ENCODE data around the gene VPS45. TPM values are rescaled to one million over a fixed set of nuclear protein-coding genes. Genes with fewer than 3 reads are reported as not detected.

The VPS45 gene
- total and polyA plus RNA-seq, 3 donors from 2014 or later = 28.4 to 50.7 (median 50.3) TPM

DNA sequence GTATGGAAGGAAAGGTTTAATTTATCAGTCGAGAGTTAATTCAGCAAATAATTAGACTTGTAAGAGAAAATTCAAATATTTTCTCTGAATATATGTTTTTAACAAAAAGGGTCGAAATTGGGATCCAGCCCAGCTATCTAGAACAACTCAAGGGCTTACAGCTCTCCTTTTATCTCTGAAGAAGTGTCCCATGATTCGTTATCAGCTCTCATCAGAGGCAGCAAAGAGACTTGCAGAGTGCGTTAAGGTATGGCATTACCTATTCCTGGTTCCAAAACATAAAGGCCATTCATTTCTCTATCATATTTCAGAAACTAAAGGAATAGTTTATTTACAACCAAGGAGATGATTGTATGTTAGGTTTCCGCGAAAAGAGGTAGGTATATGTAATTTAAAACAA lies 9.4 kb downstream of the VPS45 start:
- intact Hi-C loops (cut with DNase I; ENCODE audit: low total_unique reads) = loop anchor here (5.0 kb wide), 1 partner anchor 90 kb away; no protein-coding TSS in a partner anchor
- WGBS, 2 donors = 94% methylated on average over 6 of the region's 6 CpGs
- no peak for DNase-seq
- no peak overlapping the region for H3K27ac ChIP-seq
- H3K36me3 ChIP-seq (ENCODE audit: low read depth, missing control alignments) = no peaks in the 10 kb centered on the region
- TF ChIP-seq POLR2A (IDR thresholded peaks at IDR 0.05) (no peak), CTCF (IDR thresholded peaks at IDR 0.05) (no peak)
- H3K4me3 ChIP-seq = no peak overlapping the region
- no peaks in the 10 kb centered on the region for H3K27me3 ChIP-seq
- H3K4me1 ChIP-seq = no peaks in the 10 kb centered on the region
- H3K9me3 ChIP-seq = no peaks in the 10 kb centered on the region

DNA sequence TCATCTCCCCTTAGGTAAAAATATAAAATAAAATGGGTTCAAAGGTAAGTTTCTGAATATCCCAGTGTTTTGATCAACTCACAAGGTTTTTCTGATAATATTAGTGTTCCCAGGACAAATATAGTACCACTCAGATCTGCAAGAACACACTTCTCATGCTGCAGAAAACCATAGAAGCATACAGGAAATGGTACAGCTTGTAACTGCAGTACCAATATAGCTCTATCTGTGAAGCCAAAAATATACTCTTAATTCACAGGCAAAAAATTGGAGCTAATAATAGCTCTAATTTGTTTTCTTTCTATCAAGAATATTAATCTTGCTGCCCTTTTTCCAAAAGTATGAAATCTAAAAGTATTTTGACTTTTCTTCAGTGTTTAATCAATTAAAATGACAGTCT lies 13.2 kb downstream of the VPS45 start:
- Histone ChIP-seq H3K9me3 (no peaks in the 10 kb centered on the region), H3K27ac (no peak overlapping the region), H3K4me1 (no peaks in the 10 kb centered on the region), H3K27me3 (no peaks in the 10 kb centered on the region), H3K36me3 (ENCODE audit: low read depth, missing control alignments) (no peaks in the 10 kb centered on the region), H3K4me3 (no peak overlapping the region)
- TF ChIP-seq CTCF (IDR thresholded peaks at IDR 0.05) = no peak
- DNase-seq = no peak
- intact Hi-C loops (cut with DNase I; ENCODE audit: low total_unique reads) = no loop called here

- H3K9me3 ChIP-seq = no peaks in the 10 kb centered on the region
- no peak overlapping the region for H3K4me3 ChIP-seq
- DNase-seq = no peak
- H3K36me3 ChIP-seq (ENCODE audit: low read depth, missing control alignments) = no peaks in the 10 kb centered on the region
- intact Hi-C loops (cut with DNase I; ENCODE audit: low total_unique reads) = no loop called here
- H3K27ac ChIP-seq = no peak overlapping the region
- WGBS, 2 donors = 83 to 92% methylated on average over 4 of the region's 4 CpGs
- no peaks in the 10 kb centered on the region for H3K27me3 ChIP-seq
- no peak for TF ChIP-seq POLR2A (IDR thresholded peaks at IDR 0.05)
- TF ChIP-seq CTCF (IDR thresholded peaks at IDR 0.05) = no peak
- H3K4me1 ChIP-seq = no peaks in the 10 kb centered on the region
Observed at GRCh38 chr1:150082494-150082893, 14.9 kb downstream of the VPS45 start.

DNA sequence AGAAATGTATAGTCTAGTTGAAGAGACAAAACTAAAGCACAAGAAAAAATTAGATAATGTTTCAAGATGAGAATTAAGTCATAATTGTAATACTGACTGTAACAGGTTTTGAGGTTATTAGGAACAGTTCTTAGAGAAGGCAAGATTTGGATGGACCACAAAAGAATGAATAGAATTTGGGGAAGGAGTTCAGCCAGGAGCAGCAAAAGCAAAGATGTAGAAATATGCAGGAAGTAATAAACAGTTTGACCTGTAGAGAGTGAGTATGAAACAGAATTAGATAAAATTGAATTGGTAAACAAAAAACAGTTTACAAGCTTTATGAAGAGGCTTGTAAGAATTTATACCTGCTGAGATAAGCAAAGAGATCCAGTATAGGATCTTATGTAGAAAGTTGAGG lies 16.3 kb downstream of the VPS45 start:
- H3K27me3 ChIP-seq = no peaks in the 10 kb centered on the region
- DNase-seq = no peak
- no peak overlapping the region for H3K4me3 ChIP-seq
- no peaks in the 10 kb centered on the region for H3K9me3 ChIP-seq
- H3K36me3 ChIP-seq (ENCODE audit: low read depth, missing control alignments) = no peaks in the 10 kb centered on the region
- no peak overlapping the region for H3K27ac ChIP-seq
- TF ChIP-seq POLR2A (IDR thresholded peaks at IDR 0.05) (no peak), CTCF (IDR thresholded peaks at IDR 0.05) (no peak)
- no peaks in the 10 kb centered on the region for H3K4me1 ChIP-seq
- intact Hi-C loops (cut with DNase I; ENCODE audit: low total_unique reads) = no loop called here

- intact Hi-C loops (cut with DNase I; ENCODE audit: low total_unique reads) = no loop called here
- Histone ChIP-seq H3K36me3 (ENCODE audit: low read depth, missing control alignments) (no peaks in the 10 kb centered on the region), H3K4me1 (no peaks in the 10 kb centered on the region), H3K27ac (no peak overlapping the region), H3K4me3 (no peak overlapping the region), H3K9me3 (no peaks in the 10 kb centered on the region), H3K27me3 (no peaks in the 10 kb centered on the region)
- WGBS, 2 donors = 57 to 60% methylated on average over 2 of the region's 2 CpGs
- no peak for TF ChIP-seq CTCF (IDR thresholded peaks at IDR 0.05)
- TF ChIP-seq POLR2A (IDR thresholded peaks at IDR 0.05) = no peak
- DNase-seq = no peak
Observed at GRCh38 chr1:150085406-150085805, 17.8 kb downstream of the VPS45 start.
